SK-N-MC (cell line): ENCODE measurements around the gene CCDC187.

Experiments
- EZH2 ChIP-seq: fragments of 200-600 bp; sonication (generic); IDR thresholded peaks from one replicate; pipeline ENCODE4 v1.6.1; 2017; ENCODE audit warnings: antibody characterized with exemption
- FOXP2 ChIP-seq: optimal IDR thresholded peaks from 2 replicates; pipeline ENCODE3; 2011; ENCODE audit warnings: mild to moderate bottlenecking, moderate library complexity; ENCODE audit not compliant: insufficient read depth; ENCODE audit errors: extremely low read length, control extremely low read depth
- POLR2AphosphoS5 ChIP-seq: IDR thresholded peaks from 2 replicates; pipeline ENCODE4 v1.6.1; 2012; ENCODE audit warnings: mild to moderate bottlenecking, low read depth, low read length, borderline replicate concordance

- TF ChIP-seq EZH2, result no peak
- no peak for TF ChIP-seq POLR2AphosphoS5
- TF ChIP-seq FOXP2, result no peak
These were observed 7.4 kb downstream of the CCDC187 start for GRCh38 chr9:136296434-136297015.
